ENCODE results near the gene IL21R. TPM values are rescaled to one million over a fixed set of nuclear protein-coding genes. Genes with fewer than 3 reads are reported as not detected.

The IL21R gene
- total RNA-seq, 1 donor from 2014 or later, result 0.05 TPM

- intact Hi-C loops (cut with micrococcal nuclease), result no loop called here
- no peaks in the 10 kb centered on the region for H3K27me3 ChIP-seq (ENCODE audit: low read depth)
- no peak overlapping the region for H3K27ac ChIP-seq (replicated peaks)
- no peak for DNase-seq
- H3K9me3 ChIP-seq (replicated peaks), result no peaks in the 10 kb centered on the region
- H3K36me3 ChIP-seq, result peaks cover 100% of the 10 kb centered on the region
- TF ChIP-seq CTCF (IDR thresholded peaks at IDR 0.05; ENCODE audit: borderline replicate concordance), result no peak
- H3K4me3 ChIP-seq, result no peak overlapping the region
- no peaks in the 10 kb centered on the region for H3K4me1 ChIP-seq
These were observed 80.6 kb downstream of the IL21R start for GRCh38 chr16:27482397-27483087.

- DNase-seq, result no peak
- Histone ChIP-seq H3K9me3 (replicated peaks) (no peaks in the 10 kb centered on the region), H3K4me3 (no peak overlapping the region), H3K36me3 (peaks cover 100% of the 10 kb centered on the region), H3K27me3 (ENCODE audit: low read depth) (no peaks in the 10 kb centered on the region), H3K27ac (replicated peaks) (no peak overlapping the region), H3K4me1 (no peaks in the 10 kb centered on the region)
- intact Hi-C loops (cut with micrococcal nuclease), result no loop called here
- no peak for TF ChIP-seq CTCF (IDR thresholded peaks at IDR 0.05; ENCODE audit: borderline replicate concordance)
These were observed 81.1 kb downstream of the IL21R start for GRCh38 chr16:27483088-27483437.

- no peak overlapping the region for H3K4me3 ChIP-seq
- H3K27ac ChIP-seq (replicated peaks), result no peak overlapping the region
- intact Hi-C loops (cut with micrococcal nuclease), result no loop called here
- no peaks in the 10 kb centered on the region for H3K27me3 ChIP-seq (ENCODE audit: low read depth)
- H3K36me3 ChIP-seq, result peaks cover 100% of the 10 kb centered on the region
- no peak for DNase-seq
- no peak for TF ChIP-seq CTCF (IDR thresholded peaks at IDR 0.05; ENCODE audit: borderline replicate concordance)
- no peaks in the 10 kb centered on the region for H3K9me3 ChIP-seq (replicated peaks)
- no peaks in the 10 kb centered on the region for H3K4me1 ChIP-seq
These were observed 81.7 kb downstream of the IL21R start for GRCh38 chr16:27483624-27484023.

GRCh38 chr16:27485126-27485525 is 83.2 kb downstream of the IL21R start:
- no peak for TF ChIP-seq CTCF (IDR thresholded peaks at IDR 0.05; ENCODE audit: borderline replicate concordance)
- Histone ChIP-seq H3K4me3 (no peak overlapping the region), H3K36me3 (peaks cover 100% of the 10 kb centered on the region), H3K9me3 (replicated peaks) (no peaks in the 10 kb centered on the region), H3K27ac (replicated peaks) (no peak overlapping the region), H3K4me1 (no peaks in the 10 kb centered on the region), H3K27me3 (ENCODE audit: low read depth) (no peaks in the 10 kb centered on the region)
- DNase-seq, result no peak
- intact Hi-C loops (cut with micrococcal nuclease), result no loop called here

GRCh38 chr16:27485811-27486210 is 83.8 kb downstream of the IL21R start:
- H3K4me3 ChIP-seq, result no peak overlapping the region
- no peak overlapping the region for H3K27ac ChIP-seq (replicated peaks)
- H3K36me3 ChIP-seq, result peaks cover 100% of the 10 kb centered on the region
- DNase-seq, result no peak
- no peaks in the 10 kb centered on the region for H3K9me3 ChIP-seq (replicated peaks)
- TF ChIP-seq CTCF (IDR thresholded peaks at IDR 0.05; ENCODE audit: borderline replicate concordance), result no peak
- no peaks in the 10 kb centered on the region for H3K4me1 ChIP-seq
- H3K27me3 ChIP-seq (ENCODE audit: low read depth), result no peaks in the 10 kb centered on the region
- intact Hi-C loops (cut with micrococcal nuclease), result no loop called here
